ENCODE data around the gene CSF3. TPM values are rescaled to one million over a fixed set of nuclear protein-coding genes. Genes with fewer than 3 reads are reported as not detected.

CSF3 gene
- total and polyA plus RNA-seq, 2 of the 4 experiments (the other 2 are of a cell fraction), result not detected

DNA sequence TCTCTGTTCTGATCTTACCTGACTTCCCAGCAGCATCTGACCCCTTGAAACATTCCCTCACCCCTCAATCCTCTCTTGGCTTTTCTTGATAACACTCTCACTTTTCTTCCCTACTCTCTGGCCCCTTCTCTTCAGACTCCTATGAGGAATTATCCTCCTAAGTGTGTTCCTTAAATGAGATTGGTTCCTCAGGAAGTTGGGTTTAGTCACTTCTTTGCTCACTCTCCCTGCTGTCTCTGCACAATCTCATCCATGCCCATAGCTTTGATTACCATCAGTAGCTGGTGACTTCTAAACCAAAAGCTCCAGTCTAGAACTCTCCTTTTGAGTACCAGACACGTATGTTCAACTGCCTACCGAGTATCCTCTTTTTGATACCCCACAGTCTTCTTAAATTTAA lies 26.0 kb downstream of the CSF3 start:
- Histone ChIP-seq H2BK120ac (ENCODE audit: low read depth, low read length) (no peak overlapping the region), H3K79me1 (ENCODE audit: low read depth in 1 of 2, low read length in 2 of 2) (peaks cover under 1 to 4% of the 10 kb centered on the region in 2 experiments; a peak in 1 of 4 replicates), H2AFZ (replicated peaks; ENCODE audit: low read length, poor library complexity) (no peak overlapping the region), H4K20me1 (ENCODE audit: insufficient read depth, low read length) (no peaks in the 10 kb centered on the region; the same call in 1 of the 2 replicates), H3K9me3 (ENCODE audit: control insufficient read depth, insufficient read depth, low read length) (no peaks in the 10 kb centered on the region), H3K4me3 (ENCODE audit: insufficient read depth, low read depth, low read length) (no peak overlapping the region), H2BK5ac (ENCODE audit: low read depth, low read length, poor library complexity, severe bottlenecking) (no peak overlapping the region), H3K4ac (ENCODE audit: low read depth, low read length) (no peak overlapping the region), H3K36me3 (ENCODE audit: control insufficient read depth, insufficient read depth, low read length) (peaks cover 8% of the 10 kb centered on the region), H4K91ac (ENCODE audit: insufficient read depth, low read depth, low read length) (no peak overlapping the region), H3K27ac (ENCODE audit: insufficient read depth, low read length) (no peak overlapping the region), H3K23ac (ENCODE audit: low read depth, low read length) (no peak overlapping the region), H2BK15ac (ENCODE audit: low read depth, low read length) (no peak overlapping the region), H3K4me1 (ENCODE audit: control insufficient read depth, insufficient read depth, low read length) (peaks cover 1% of the 10 kb centered on the region; the same call in 1 of the 2 replicates), H3K56ac (ENCODE audit: extremely low read depth, insufficient read depth, low read length) (no peak overlapping the region), H3K9ac (ENCODE audit: low read depth, low read length) (no peak overlapping the region), H3K27me3 (ENCODE audit: control insufficient read depth, insufficient read depth, low read length) (no peaks in the 10 kb centered on the region), H3K18ac (ENCODE audit: low read depth, low read length) (no peak overlapping the region), H2BK20ac (ENCODE audit: low read depth, low read length) (no peak overlapping the region), H3K9me1 (ENCODE audit: insufficient read depth, low read length) (no peaks in the 10 kb centered on the region), H3K4me2 (ENCODE audit: low read depth, low read length) (no peak overlapping the region), H4K5ac (ENCODE audit: low read depth, low read length) (no peak overlapping the region), H2AK9ac (replicated peaks; ENCODE audit: low read depth, low read length, poor library complexity) (no peak overlapping the region), H3K14ac (replicated peaks; ENCODE audit: low read depth, low read length) (no peak overlapping the region), H2AK5ac (ENCODE audit: low read depth, low read length) (no peak overlapping the region), H4K8ac (ENCODE audit: low read depth in 2 of 2, low read length in 2 of 2) (no peak overlapping the region)
- CTCF ChIA-PET, result no interaction called here
- intact Hi-C loops (cut with micrococcal nuclease), result no loop called here
- TF ChIP-seq, protein P1, sequence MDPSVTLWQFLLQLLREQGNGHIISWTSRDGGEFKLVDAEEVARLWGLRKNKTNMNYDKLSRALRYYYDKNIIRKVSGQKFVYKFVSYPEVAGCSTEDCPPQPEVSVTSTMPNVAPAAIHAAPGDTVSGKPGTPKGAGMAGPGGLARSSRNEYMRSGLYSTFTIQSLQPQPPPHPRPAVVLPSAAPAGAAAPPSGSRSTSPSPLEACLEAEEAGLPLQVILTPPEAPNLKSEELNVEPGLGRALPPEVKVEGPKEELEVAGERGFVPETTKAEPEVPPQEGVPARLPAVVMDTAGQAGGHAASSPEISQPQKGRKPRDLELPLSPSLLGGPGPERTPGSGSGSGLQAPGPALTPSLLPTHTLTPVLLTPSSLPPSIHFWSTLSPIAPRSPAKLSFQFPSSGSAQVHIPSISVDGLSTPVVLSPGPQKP (IDR thresholded peaks at IDR 0.05; ENCODE audit: borderline replicate concordance, low read depth, low read length), result no peak
- TF ChIP-seq POLR2A (IDR thresholded peaks at IDR 0.05; ENCODE audit: low read depth, low read length) (no peak), BHLHE40 (IDR thresholded peaks at IDR 0.05; ENCODE audit: low read depth, low read length) (no peak), RAD21 (IDR thresholded peaks at IDR 0.05; ENCODE audit: low read length) (no peak), NFE2L2 (IDR thresholded peaks at IDR 0.05; ENCODE audit: low read depth, low read length) (no peak), MAZ (IDR thresholded peaks at IDR 0.05; ENCODE audit: borderline replicate concordance, low read depth, low read length) (no peak), FOS (IDR thresholded peaks at IDR 0.05; ENCODE audit: low read depth, low read length) (no peak), SMC3 (IDR thresholded peaks at IDR 0.05; ENCODE audit: low read depth, low read length) (no peak), MAFK (IDR thresholded peaks at IDR 0.05; ENCODE audit: low read depth, low read length) (no peak), CHD1 (IDR thresholded peaks at IDR 0.05; ENCODE audit: low read depth, low read length) (no peak), MXI1 (IDR thresholded peaks at IDR 0.05; ENCODE audit: borderline replicate concordance, low read depth, low read length) (no peak), RCOR1 (IDR thresholded peaks at IDR 0.05; ENCODE audit: insufficient replicate concordance, low read length) (no peak), RFX5 (IDR thresholded peaks at IDR 0.05; ENCODE audit: low read depth, low read length) (no peak), CEBPB (IDR thresholded peaks at IDR 0.05; ENCODE audit: low read depth, low read length) (no peak)
- TF ChIP-seq, protein P2, sequence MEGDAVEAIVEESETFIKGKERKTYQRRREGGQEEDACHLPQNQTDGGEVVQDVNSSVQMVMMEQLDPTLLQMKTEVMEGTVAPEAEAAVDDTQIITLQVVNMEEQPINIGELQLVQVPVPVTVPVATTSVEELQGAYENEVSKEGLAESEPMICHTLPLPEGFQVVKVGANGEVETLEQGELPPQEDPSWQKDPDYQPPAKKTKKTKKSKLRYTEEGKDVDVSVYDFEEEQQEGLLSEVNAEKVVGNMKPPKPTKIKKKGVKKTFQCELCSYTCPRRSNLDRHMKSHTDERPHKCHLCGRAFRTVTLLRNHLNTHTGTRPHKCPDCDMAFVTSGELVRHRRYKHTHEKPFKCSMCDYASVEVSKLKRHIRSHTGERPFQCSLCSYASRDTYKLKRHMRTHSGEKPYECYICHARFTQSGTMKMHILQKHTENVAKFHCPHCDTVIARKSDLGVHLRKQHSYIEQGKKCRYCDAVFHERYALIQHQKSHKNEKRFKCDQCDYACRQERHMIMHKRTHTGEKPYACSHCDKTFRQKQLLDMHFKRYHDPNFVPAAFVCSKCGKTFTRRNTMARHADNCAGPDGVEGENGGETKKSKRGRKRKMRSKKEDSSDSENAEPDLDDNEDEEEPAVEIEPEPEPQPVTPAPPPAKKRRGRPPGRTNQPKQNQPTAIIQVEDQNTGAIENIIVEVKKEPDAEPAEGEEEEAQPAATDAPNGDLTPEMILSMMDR (conservative IDR thresholded peaks at IDR 0.05; ENCODE audit: low read depth, low read length), result no peak
- TF ChIP-seq, protein P3, sequence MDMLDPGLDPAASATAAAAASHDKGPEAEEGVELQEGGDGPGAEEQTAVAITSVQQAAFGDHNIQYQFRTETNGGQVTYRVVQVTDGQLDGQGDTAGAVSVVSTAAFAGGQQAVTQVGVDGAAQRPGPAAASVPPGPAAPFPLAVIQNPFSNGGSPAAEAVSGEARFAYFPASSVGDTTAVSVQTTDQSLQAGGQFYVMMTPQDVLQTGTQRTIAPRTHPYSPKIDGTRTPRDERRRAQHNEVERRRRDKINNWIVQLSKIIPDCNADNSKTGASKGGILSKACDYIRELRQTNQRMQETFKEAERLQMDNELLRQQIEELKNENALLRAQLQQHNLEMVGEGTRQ (IDR thresholded peaks at IDR 0.05; ENCODE audit: low read depth, low read length), result no peak
- no TSS peak for BruUV-seq (replicated peaks)
- POLR2A ChIA-PET (ENCODE audit: unreplicated experiment), result no interaction called here
- WGBS, 2 experiments (ENCODE audit: extremely low coverage in 2 of 2, insufficient read length in 1 of 2), result 94% methylated on average over 2 of the region's 2 CpGs; no CpG with 5 or more reads in 1 of the 2 experiments
- DNase-seq (no peak), ATAC-seq (ENCODE audit: low read depth) (no peak)
- in situ Hi-C loops (cut with MboI; ENCODE audit: low sequenced_read_pairs), result no loop called here
- dilution Hi-C loops (cut with HindIII; ENCODE audit: low sequenced_read_pairs, unreplicated experiment), result no loop called here
